ENCODE measurements around the gene PLCH2. TPM values are rescaled to one million over a fixed set of nuclear protein-coding genes. Genes with fewer than 3 reads are reported as not detected.

Gene PLCH2
- total RNA-seq, 1 donor = under 0.01 TPM

DNA sequence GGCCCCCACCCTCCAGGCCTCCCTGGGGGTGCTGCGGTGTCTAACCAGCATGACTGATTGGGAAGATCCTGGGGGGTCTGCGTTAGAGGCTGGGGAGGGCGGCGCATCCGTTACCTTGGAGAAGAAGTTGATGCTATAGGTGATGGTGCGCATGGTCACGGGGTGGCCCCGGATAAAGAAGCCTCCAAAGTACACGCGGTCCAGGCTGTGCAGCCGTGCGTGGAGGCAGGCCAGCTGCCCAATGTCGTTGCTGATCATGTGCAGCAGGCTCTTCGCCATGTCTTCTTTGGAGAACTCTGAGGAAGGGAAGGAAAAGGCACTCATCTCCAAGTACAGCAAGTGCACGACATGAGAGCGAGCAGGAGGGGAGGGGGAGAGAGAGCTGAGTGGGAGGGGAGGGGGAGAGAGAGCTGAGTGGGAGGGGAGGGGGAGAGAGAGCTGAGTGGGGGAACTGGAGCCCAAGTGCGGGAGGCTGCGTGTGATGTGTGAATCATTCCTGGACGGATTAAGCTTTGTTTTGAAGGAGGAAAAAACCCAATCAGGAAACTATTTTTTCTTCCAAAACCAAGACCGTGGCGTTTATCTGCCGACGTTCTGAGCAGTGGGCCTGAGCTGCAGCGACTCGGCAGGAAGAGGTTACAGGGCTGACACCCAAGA, 43.1 kb downstream of the PLCH2 start:
- no peak for DNase-seq (ENCODE audit: low read depth)

DNA sequence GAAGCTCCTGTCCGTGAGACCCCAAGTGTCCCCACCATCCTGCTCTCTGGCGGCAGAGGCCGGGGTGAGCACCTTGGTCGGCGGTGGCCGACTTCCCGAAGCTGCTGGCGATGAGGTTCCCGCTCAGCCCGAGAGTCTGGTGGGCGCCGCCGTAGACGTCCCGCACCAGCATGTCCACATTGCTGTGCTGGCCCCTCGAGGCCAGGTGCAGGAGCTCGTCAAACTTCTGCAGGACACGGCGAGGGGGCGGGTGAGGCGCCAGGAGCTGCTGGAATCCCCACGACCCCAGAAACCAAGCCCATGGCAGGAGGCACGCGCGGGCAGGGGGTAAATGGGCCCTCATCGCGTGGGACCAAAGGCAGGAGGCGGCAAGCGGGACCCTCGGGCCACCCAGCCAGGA, 43.6 kb downstream of the PLCH2 start:
- no peak overlapping the region for H3K4me3 ChIP-seq (ENCODE audit: low read depth, low read length)
- TF ChIP-seq, protein P1, sequence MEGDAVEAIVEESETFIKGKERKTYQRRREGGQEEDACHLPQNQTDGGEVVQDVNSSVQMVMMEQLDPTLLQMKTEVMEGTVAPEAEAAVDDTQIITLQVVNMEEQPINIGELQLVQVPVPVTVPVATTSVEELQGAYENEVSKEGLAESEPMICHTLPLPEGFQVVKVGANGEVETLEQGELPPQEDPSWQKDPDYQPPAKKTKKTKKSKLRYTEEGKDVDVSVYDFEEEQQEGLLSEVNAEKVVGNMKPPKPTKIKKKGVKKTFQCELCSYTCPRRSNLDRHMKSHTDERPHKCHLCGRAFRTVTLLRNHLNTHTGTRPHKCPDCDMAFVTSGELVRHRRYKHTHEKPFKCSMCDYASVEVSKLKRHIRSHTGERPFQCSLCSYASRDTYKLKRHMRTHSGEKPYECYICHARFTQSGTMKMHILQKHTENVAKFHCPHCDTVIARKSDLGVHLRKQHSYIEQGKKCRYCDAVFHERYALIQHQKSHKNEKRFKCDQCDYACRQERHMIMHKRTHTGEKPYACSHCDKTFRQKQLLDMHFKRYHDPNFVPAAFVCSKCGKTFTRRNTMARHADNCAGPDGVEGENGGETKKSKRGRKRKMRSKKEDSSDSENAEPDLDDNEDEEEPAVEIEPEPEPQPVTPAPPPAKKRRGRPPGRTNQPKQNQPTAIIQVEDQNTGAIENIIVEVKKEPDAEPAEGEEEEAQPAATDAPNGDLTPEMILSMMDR (IDR thresholded peaks at IDR 0.05; ENCODE audit: insufficient read depth, low read depth, low read length) = no peak
- DNase-seq (ENCODE audit: low read depth) = no peak

More for the DNA sequence above, 43.1 kb downstream of the PLCH2 start:
- no peak overlapping the region for H3K4me3 ChIP-seq (ENCODE audit: low read depth, low read length)
- TF ChIP-seq, protein P1 (IDR thresholded peaks at IDR 0.05; ENCODE audit: insufficient read depth, low read depth, low read length) = no peak

- no peak for DNase-seq (ENCODE audit: low read depth)
- no peak overlapping the region for H3K4me3 ChIP-seq (ENCODE audit: low read depth, low read length)
- TF ChIP-seq, protein P1 (IDR thresholded peaks at IDR 0.05; ENCODE audit: insufficient read depth, low read depth, low read length) = no peak
Observed at GRCh38 chr1:2520206-2520605, 44.1 kb downstream of the PLCH2 start.

DNA sequence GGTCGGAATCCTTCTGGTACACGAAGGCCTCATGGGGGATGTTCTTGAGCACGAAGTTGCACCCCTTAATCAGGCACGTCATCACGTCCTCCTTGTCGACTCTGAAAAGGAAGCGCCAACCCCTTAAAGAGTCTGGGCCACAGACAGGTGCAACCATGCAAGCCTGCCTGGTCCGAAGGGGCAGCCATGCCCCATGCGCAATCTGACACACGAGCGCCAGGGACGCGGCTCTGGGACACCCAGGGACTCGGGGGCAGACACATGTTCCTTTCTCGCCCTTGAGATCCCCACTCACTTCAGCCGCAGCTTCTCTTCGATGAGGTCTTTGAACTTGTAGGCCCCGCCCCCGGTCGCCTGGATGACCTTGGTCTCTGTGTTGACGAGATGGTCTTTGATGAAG, 44.7 kb downstream of the PLCH2 start:
- no peak overlapping the region for H3K4me3 ChIP-seq (ENCODE audit: low read depth, low read length)
- DNase-seq (ENCODE audit: low read depth) = no peak
- TF ChIP-seq, protein P1 (IDR thresholded peaks at IDR 0.05; ENCODE audit: insufficient read depth, low read depth, low read length) = no peak

DNA sequence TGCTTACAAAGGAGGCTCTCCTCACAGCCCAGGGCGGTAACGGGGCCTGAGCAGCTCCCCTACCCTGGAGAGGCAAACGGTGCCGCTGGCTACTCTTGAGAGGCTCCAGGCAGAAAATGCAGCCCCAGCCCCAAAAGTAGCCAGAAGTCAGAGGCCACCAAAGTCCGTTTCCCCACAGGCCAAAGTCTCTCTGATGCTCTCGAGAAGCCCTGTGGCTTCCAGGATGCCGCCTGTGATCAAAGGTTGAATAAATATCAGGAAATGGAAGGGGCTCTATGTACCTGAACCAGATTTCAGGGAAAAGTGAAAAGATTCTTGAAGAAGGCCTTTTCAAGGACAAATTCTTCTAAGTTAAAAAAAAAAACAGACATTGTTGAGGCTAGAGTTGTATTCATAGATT, 46.1 kb downstream of the PLCH2 start:
- no peak for DNase-seq (ENCODE audit: low read depth)
- TF ChIP-seq, protein P1 (IDR thresholded peaks at IDR 0.05; ENCODE audit: insufficient read depth, low read depth, low read length) = no peak
- H3K4me3 ChIP-seq (ENCODE audit: low read depth, low read length) = no peak overlapping the region

DNA sequence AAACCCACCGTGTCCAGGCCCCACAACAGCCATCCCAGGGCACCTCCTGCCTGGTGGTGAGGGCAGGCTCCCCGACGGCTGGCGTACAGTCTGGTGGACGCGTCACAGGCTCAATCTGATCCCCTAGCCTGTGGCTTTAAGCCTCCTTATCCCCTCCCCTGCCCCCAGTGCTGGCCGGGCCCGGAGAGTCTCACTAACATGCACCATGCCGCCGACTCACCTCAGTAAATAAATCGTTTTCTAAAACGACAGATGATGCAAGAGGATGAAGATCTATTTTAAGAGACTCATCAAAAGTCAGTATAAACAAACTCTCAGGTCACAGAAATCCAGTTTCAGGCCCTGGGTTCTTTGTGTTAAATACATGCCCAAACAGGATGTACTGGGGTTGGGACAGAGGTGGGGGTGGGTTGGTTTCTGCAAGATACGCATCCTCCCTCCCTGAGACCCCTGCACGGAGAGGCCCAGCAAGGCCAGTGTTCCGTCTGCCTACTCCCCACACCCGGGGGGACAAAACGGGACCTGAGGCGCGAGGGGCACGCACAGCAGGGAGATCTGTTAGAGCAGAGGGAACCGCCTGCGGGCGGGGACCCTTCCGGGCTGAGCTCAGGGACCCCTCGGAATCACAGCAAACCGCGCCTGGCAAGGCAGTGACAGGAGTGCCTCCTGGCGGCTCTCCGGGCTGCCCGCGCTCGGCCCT, 47.3 kb downstream of the PLCH2 start:
- TF ChIP-seq, protein P1 (IDR thresholded peaks at IDR 0.05; ENCODE audit: insufficient read depth, low read depth, low read length) = peak; percentile 11
- no peak overlapping the region for H3K4me3 ChIP-seq (ENCODE audit: low read depth, low read length)

More for the DNA sequence above, 47.3 kb downstream of the PLCH2 start:
- DNase-seq (ENCODE audit: low read depth) = peak; percentile 74

All from fibroblast of villous mesenchyme (primary cell).